IPS-20b (cell line): ENCODE data around the gene CHMP4A.
A peak's percentile ranks its signal among the peaks of the same experiment; 100 is the strongest.
"Not testable (repeated sequence)": the region's sequence is repeated elsewhere in the genome, so short reads cannot be mapped to it uniquely, and the experiment has no call there.

ENCODE experiments used
- H3K27ac ChIP-seq: one replicate; pipeline ENCODE4 v1.5.1; 2013; ENCODE audit warnings: low read length
- H3K27me3 ChIP-seq: 2 replicates; pipeline ENCODE4 v1.6.1; 2013; ENCODE audit warnings: mild to moderate bottlenecking, low read length, inconsistent platforms; ENCODE audit not compliant: insufficient read depth
- H3K36me3 ChIP-seq: 2 replicates; pipeline ENCODE4 v1.6.1; 2013; ENCODE audit warnings: low read depth, mild to moderate bottlenecking, inconsistent platforms, low read length, moderate library complexity; ENCODE audit not compliant: insufficient read depth
- H3K4me1 ChIP-seq: 2 replicates; pipeline ENCODE4 v1.6.1; 2013; ENCODE audit warnings: mild to moderate bottlenecking, control low read depth, inconsistent platforms, low read length, moderate library complexity; ENCODE audit not compliant: insufficient read depth
- H3K4me3 ChIP-seq: 2 replicates; pipeline ENCODE4 v1.5.1; 2013; ENCODE audit warnings: mild to moderate bottlenecking, low read length, inconsistent platforms
- H3K9ac ChIP-seq: 2 replicates; pipeline ENCODE4 v1.6.1; 2013; ENCODE audit warnings: low read depth, mild to moderate bottlenecking, inconsistent platforms, low read length, moderate library complexity
- H3K9me3 ChIP-seq: 2 replicates; pipeline ENCODE4 v1.6.1; 2013; ENCODE audit warnings: mild to moderate bottlenecking, low read depth, low read length, inconsistent platforms; ENCODE audit not compliant: insufficient read depth

Gene CHMP4A

DNA sequence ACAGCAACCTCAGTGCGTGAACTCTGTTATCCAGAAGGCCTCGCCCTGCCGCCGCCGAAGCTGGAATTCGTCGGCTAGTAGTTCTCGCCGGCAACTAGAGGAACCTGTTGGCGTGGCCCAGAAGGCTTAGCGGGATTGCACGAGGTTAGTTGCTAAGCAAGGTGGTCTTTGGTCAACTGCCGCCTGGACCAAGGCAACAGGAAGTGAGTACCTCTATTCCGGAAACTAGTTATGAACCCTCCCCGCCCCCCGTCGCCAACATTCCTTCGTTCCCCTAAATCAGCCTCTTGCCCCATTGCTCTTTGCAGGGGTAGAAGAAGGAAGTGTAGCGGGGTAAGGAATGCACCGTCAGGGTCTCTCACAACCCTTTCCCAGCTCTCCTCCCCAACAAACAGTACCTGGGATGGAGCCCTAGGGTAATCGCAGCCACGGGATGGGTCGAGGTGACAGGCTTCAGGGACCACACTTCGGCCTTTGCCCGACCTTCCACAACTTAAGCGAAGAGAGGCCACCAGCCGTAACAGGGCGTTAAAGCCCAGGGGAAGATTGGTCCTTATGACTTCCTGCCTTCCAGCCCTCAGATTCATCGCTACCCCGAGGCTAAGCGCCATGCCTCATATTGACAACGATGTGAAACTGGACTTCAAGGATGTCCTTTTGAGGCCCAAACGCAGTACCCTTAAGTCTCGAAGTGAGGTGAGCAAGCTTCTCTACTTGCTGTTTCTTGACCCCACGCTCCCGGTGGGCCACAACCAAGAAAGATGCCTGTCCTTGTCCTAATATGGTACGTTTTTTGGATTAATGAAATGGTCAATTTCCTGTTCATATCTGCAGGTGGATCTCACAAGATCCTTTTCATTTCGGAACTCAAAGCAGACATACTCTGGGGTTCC lies 19.6 kb upstream of the CHMP4A start, which contains the start of gene GMPR2:
Gene GMPR2, plus strand, starts transcription at position 285 of the 893 bp plus-strand sequence. Its CDS starts 325 bp downstream, at position 610.
- peaks cover 5% of the 10 kb centered on the region for H3K4me1 ChIP-seq
- H3K27me3 ChIP-seq, result no peaks in the 10 kb centered on the region
- peaks cover 42% of the 10 kb centered on the region for H3K36me3 ChIP-seq
- H3K9me3 ChIP-seq, result no peaks in the 10 kb centered on the region
- H3K9ac ChIP-seq, result peak within 1 kb of the TSS; percentile 98
- H3K27ac ChIP-seq, result peak within 1 kb of the TSS; percentile 82
- peak within 1 kb of the TSS; percentile 90 for H3K4me3 ChIP-seq

DNA sequence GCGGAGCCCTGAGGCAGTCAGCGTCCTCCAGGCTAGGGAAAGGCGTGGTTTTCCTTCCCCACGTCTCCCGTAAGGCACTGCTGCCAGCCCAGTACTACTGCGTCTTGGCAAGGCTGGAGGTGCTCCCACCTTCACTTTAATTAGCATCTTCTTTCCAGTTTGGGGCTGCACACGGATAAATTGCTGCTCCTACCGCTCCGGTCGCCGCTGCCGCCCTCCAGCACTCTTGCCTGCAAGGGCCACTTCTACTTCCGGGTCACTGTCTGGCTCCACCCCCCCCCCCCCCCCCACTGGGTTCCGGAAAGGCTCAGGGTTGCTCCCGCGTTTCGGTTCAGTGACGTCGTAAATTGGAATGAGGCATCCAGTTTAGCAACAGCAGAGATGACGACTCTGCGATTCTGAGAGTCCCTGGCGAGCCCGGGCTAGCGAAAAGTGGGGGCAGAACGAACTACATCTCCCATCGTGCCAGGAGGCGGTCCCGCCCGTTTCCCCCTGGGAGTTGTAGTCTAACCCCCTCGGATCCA lies 18.9 kb upstream of the CHMP4A start, which contains the start of gene NEDD8:
Gene NEDD8, minus strand, starts transcription at position 247 of the 524 bp plus-strand sequence. Its CDS starts 100 bp downstream, at position 147.
- peaks cover 5% of the 10 kb centered on the region for H3K4me1 ChIP-seq
- peaks cover 34% of the 10 kb centered on the region for H3K36me3 ChIP-seq
- H3K9me3 ChIP-seq, result no peaks in the 10 kb centered on the region
- H3K9ac ChIP-seq, result peak within 1 kb of the TSS; percentile 98
- peak within 1 kb of the TSS; percentile 82 for H3K27ac ChIP-seq
- peak within 1 kb of the TSS; percentile 90 for H3K4me3 ChIP-seq
- no peaks in the 10 kb centered on the region for H3K27me3 ChIP-seq

DNA sequence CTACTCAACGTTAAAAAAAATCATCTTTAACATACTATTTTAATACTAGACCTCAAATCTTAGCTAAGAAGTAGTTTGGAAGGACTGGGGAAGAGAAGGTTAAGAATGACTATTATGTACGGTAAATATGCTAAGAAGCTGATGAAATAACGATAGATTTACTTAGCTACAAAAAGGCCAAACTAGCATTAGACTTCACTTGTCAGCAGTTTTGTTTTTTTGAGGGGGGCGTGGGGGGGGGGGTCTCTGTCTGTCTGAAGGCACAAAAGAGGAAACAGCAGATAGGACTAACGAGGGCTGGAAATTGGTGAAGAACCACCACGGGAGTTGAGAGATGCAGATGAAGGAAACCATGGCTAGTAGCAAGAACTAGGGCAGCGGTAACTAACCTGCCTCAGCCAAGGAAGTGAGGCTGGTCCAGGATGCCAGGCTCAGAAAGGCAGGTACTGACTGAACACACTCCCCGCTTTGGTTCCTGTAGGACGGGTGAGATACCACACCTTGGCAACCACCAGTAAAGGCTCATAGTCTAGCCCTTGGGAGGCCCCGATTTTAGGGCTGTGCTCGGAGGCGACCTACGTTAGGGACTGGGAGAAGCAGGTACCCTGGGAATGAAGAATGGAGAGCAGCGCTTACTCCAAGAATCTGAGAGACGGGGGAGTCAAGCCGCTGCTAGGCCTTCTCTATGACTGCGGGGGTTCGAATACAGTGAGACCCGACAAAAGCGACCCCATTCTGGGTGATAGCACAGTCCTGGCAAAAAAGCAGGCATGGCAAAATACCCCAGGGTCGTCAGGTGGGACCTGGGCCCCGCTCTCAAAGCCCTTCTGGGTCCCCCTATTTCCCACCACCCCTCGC lies 18.2 kb upstream of the CHMP4A start:
- H3K9me3 ChIP-seq, result no peaks in the 10 kb centered on the region
- H3K27ac ChIP-seq, result peak overlapping the region; percentile 82
- H3K36me3 ChIP-seq, result peaks cover 28% of the 10 kb centered on the region
- H3K4me1 ChIP-seq, result peaks cover 5% of the 10 kb centered on the region
- no peaks in the 10 kb centered on the region for H3K27me3 ChIP-seq
- H3K4me3 ChIP-seq, result peak overlapping the region; percentile 90
- H3K9ac ChIP-seq, result peak overlapping the region; percentile 98

DNA sequence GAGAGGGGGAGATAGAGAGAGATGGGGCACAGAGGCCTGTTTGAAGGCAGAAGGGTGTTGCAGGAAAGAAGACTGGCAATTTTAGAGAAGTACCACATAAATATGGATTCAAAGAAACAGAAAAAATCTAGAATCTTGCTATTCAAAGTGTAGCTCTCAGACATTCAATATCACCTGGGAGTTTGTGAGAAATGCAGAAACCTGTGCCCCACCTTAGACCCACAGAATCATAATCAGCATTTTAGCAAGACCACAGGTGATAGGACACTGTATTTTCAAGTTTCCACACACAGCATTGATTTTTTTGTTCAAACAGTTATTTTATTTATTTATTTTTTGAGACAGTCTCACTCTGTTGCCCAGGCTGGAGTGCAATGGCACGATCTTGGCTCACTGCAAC lies 15.6 kb upstream of the CHMP4A start:
- no peaks in the 10 kb centered on the region for H3K9me3 ChIP-seq
- peaks cover 5% of the 10 kb centered on the region for H3K4me1 ChIP-seq
- no peak overlapping the region for H3K4me3 ChIP-seq
- no peaks in the 10 kb centered on the region for H3K27me3 ChIP-seq
- H3K9ac ChIP-seq, result no peak overlapping the region
- H3K27ac ChIP-seq, result no peak overlapping the region
- H3K36me3 ChIP-seq, result peaks cover 4% of the 10 kb centered on the region; the same call in 1 of the 2 replicates

DNA sequence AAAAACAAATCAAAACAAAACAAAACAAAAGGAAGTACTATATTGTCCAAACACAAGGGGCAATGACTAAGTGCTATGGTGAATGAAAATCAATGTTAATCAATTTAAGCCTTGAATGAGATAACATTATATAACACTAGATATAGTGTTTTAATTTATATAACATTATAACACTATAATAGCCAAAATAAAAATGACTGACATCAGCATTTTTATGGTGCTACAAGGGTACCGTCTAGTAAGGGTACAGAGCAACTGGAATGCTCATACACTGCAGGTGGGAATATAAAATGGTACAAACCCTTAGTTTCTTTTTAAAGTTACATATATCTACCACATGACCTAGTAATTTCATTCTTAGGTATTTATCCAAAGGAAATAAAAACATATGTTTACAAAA lies 13.2 kb upstream of the CHMP4A start:
- H3K4me1 ChIP-seq, result no peaks in the 10 kb centered on the region
- H3K9ac ChIP-seq, result no peak overlapping the region
- no peak overlapping the region for H3K27ac ChIP-seq
- no peaks in the 10 kb centered on the region for H3K9me3 ChIP-seq
- peaks cover 4% of the 10 kb centered on the region; the same call in 1 of the 2 replicates for H3K36me3 ChIP-seq
- H3K27me3 ChIP-seq, result no peaks in the 10 kb centered on the region
- no peak overlapping the region for H3K4me3 ChIP-seq

DNA sequence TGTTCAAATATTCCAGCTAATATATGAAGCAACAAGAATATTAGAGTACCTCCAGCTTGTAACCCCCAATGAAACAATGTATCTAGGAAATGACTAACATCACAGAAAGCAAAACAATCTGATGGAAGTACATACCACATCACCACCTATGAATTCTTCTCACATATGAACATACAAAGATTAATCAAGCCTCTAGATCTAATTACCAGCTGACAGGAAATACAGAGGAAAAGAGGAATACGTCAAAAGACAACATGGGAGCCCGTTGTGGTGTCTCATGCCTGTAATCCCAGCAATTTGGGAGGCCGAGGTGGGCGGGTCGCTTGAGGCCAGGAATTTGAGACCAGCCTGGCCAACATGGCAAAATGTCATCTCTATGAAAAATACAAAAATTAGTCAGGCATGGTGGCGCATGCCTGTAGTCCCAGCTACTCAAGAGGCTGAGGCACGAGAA lies 11.4 kb upstream of the CHMP4A start:
- no peak overlapping the region for H3K27ac ChIP-seq
- H3K4me3 ChIP-seq, result no peak overlapping the region
- H3K9ac ChIP-seq, result no peak overlapping the region

DNA sequence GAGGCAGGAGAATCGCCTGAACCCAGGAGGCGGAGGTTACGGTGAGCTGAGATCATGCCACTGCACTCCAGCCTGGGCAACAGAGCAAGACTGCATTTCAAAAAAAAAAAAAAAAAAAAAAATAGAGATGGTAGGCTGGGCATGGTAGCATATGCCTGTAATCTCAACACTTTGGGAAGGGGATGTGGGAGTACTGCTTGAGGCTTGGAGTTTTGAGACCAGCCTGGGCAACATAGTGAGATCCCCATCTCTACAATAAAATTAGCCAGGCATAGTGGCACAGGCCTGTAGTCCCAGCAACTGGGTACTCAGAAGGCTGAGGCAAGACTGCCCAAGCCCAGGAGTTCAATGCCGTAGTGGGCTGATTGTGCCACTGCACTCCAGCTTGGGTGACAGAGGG lies 9.7 kb upstream of the CHMP4A start:
- not testable (repeated sequence) for H3K4me1 ChIP-seq, H3K36me3 ChIP-seq, H3K27ac ChIP-seq, H3K27me3 ChIP-seq, H3K4me3 ChIP-seq, H3K9ac ChIP-seq, H3K9me3 ChIP-seq

More for the DNA sequence above, 11.4 kb upstream of the CHMP4A start:
- H3K36me3 ChIP-seq, result peaks cover 4% of the 10 kb centered on the region; the same call in 1 of the 2 replicates
- no peaks in the 10 kb centered on the region for H3K4me1 ChIP-seq
- H3K9me3 ChIP-seq, result no peaks in the 10 kb centered on the region
- H3K27me3 ChIP-seq, result no peaks in the 10 kb centered on the region

DNA sequence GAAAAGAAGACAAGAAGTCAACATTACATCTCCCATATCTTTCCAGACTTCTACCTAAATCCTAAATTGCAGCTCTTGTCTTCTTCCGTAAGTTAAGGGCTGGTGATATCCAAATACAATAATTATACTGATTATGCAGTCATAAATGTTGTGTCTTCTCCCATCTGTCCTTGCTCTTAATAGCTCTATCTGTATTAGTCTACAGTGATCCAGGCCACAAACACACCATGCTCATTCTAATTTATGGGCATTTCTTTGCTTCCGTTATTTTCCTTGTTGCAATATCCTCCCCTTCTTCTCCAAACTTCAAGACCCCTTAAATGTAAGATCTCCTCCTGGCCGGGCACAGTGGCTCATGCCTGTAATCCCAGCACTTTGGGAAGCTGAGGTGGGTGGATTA lies 6.2 kb upstream of the CHMP4A start:
- Histone ChIP-seq H3K4me1 (no peaks in the 10 kb centered on the region), H3K36me3 (peaks cover 7% of the 10 kb centered on the region), H3K9me3 (no peaks in the 10 kb centered on the region)

DNA sequence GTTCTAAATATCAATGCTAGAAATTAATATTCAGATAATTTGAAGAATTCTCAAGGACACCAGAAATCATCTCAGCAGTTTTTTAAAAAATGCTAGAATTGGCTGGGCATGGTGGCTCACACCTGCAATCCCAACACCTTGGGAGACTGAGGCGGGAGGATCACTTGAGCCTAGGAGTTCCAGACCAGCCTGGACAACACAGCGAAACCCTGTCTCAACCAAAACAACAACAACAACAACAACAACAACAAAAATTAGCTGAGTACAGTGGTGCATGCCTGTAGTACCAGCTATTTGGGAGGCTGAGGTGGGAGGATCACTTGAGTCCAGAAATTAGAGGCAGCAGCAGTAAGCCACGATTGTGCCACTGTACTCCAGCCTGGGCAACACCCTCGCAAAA lies 5.8 kb upstream of the CHMP4A start:
- Histone ChIP-seq H3K36me3 (peaks cover 7% of the 10 kb centered on the region), H3K4me3 (no peak overlapping the region), H3K4me1 (no peaks in the 10 kb centered on the region), H3K27me3 (no peaks in the 10 kb centered on the region), H3K27ac (no peak overlapping the region), H3K9ac (no peak overlapping the region), H3K9me3 (no peaks in the 10 kb centered on the region)

More for the DNA sequence above, 6.2 kb upstream of the CHMP4A start:
- H3K27me3 ChIP-seq, result no peaks in the 10 kb centered on the region
- H3K27ac ChIP-seq, result no peak overlapping the region
- no peak overlapping the region for H3K9ac ChIP-seq
- no peak overlapping the region for H3K4me3 ChIP-seq

DNA sequence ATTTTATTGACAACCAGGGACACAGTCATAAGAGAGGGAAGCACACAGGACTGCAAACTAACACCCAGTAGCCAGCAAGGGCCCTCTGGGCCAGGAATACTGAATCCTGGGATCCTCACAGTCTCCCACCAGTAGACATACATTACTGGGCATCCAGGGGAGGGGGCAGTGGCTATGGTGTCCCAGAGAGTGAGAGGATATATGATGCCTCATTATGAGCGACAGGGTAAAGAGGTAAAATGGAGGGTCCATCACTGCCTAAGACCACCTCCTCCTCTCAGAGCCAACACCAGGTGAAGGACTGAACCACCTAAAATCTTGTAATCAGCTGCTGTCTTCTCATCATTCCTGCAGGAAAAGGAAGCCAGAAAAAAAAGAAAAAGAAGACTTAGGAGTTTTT lies 3.6 kb upstream of the CHMP4A start:
- not testable (repeated sequence) for H3K9ac ChIP-seq, H3K27me3 ChIP-seq, H3K4me1 ChIP-seq, H3K27ac ChIP-seq, H3K4me3 ChIP-seq, H3K9me3 ChIP-seq
- peaks cover 10% of the 10 kb centered on the region for H3K36me3 ChIP-seq

DNA sequence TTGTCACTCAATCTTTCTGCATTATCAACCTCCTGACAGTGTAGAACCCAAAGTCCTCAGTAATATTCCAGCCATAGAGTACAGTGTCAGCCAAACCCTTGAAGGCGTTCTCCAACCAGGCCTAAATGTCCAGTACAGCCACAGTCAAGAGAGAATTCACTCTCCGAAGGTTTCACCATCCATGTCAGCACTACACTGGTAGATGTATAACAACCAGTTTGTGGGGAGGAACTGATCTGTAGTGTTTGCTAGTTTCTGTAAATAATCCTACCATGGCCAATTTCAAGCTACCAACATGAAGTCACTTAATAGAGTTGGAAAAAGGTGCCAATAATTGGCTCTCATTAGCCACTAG lies 3.0 kb upstream of the CHMP4A start:
- Histone ChIP-seq H3K27ac (no peak overlapping the region), H3K36me3 (peaks cover 15% of the 10 kb centered on the region), H3K4me3 (peak overlapping the region; percentile 95; the same call in 1 of the 2 replicates), H3K4me1 (peaks cover 3% of the 10 kb centered on the region; the same call in 1 of the 2 replicates), H3K27me3 (no peaks in the 10 kb centered on the region), H3K9ac (no peak overlapping the region; the same call in 1 of the 2 replicates), H3K9me3 (no peaks in the 10 kb centered on the region)
